Hepatocyte (in vitro differentiated cells): ENCODE data around the gene DOP1A.

Experiments
- CTCF ChIP-seq: fragments of 200-600 bp; sonication (generic); IDR thresholded peaks from 2 replicates; pipeline ENCODE4 v1.5.1; 2016; ENCODE audit warnings: antibody characterized with exemption, mild to moderate bottlenecking; ENCODE audit not compliant: poor library complexity
- EZH2 ChIP-seq: fragments of 200-600 bp; sonication (generic); IDR thresholded peaks from 2 replicates; pipeline ENCODE4 v1.6.1; 2016; ENCODE audit warnings: antibody characterized with exemption, mild to moderate bottlenecking, borderline replicate concordance
- EZH2phosphoT487 ChIP-seq: fragments of 200-600 bp; sonication (generic); IDR thresholded peaks from one replicate; pipeline ENCODE4 v1.6.1; 2018; ENCODE audit warnings: antibody characterized with exemption, mild to moderate bottlenecking, low read depth, moderate library complexity; ENCODE audit not compliant: unreplicated experiment, severe bottlenecking

- no peak for TF ChIP-seq CTCF
- no peak for TF ChIP-seq EZH2
- TF ChIP-seq EZH2phosphoT487 = no peak
Measured at GRCh38 chr6:83138758-83139157, 71.3 kb downstream of the DOP1A start.
